ENCODE measurements around the gene PTPN11.
"Not testable (repeated sequence)": the region's sequence is repeated elsewhere in the genome, so short reads cannot be mapped to it uniquely, and the experiment has no call there.

The PTPN11 gene

GRCh38 chr12:112418608-112419296, at the start of gene PTPN11:
TSS of gene PTPN11 (plus strand) at chr12:112418947. CDS start at chr12:112419112, 165 bp downstream.
- DNase-seq, result peak; percentile 68

- no peak for DNase-seq
Observed at GRCh38 chr12:112370199-112370598, 48.5 kb upstream of the PTPN11 start.

GRCh38 chr12:112370868-112371510, 47.8 kb upstream of the PTPN11 start:
- DNase-seq, result no peak

GRCh38 chr12:112374166-112374740, 44.5 kb upstream of the PTPN11 start:
- no peak for DNase-seq

GRCh38 chr12:112375105-112375504, 43.6 kb upstream of the PTPN11 start:
- DNase-seq, result no peak

- no peak for DNase-seq
Observed at GRCh38 chr12:112380663-112381405, 37.9 kb upstream of the PTPN11 start.

- no peak for DNase-seq
Observed at GRCh38 chr12:112381406-112381882, 37.3 kb upstream of the PTPN11 start.

- peak; percentile 82 for DNase-seq
Observed at GRCh38 chr12:112381883-112382796, 36.6 kb upstream of the PTPN11 start, which contains the start of gene HECTD4. TSS of gene HECTD4 (minus strand) at chr12:112382431. CDS start at chr12:112382128, 303 bp downstream.

- no peak for DNase-seq
Observed at GRCh38 chr12:112382866-112383265, 35.9 kb upstream of the PTPN11 start.

GRCh38 chr12:112386726-112387125, 32.0 kb upstream of the PTPN11 start:
- DNase-seq, result peak; percentile 89

- no peak for DNase-seq
Observed at GRCh38 chr12:112389228-112389627, 29.5 kb upstream of the PTPN11 start.

- DNase-seq, result not testable (repeated sequence)
Observed at GRCh38 chr12:112389922-112390654, 28.7 kb upstream of the PTPN11 start.

GRCh38 chr12:112393328-112393727, 25.4 kb upstream of the PTPN11 start:
- DNase-seq, result no peak

- DNase-seq, result no peak
Observed at GRCh38 chr12:112401054-112401453, 17.7 kb upstream of the PTPN11 start.

GRCh38 chr12:112401903-112402498, 16.7 kb upstream of the PTPN11 start:
- DNase-seq, result no peak

GRCh38 chr12:112406519-112407488, 11.9 kb upstream of the PTPN11 start:
- no peak for DNase-seq

GRCh38 chr12:112407683-112408082, 11.1 kb upstream of the PTPN11 start:
- not testable (repeated sequence) for DNase-seq

GRCh38 chr12:112408621-112409020, 10.1 kb upstream of the PTPN11 start:
- DNase-seq, result no peak

- peak; percentile 95 for DNase-seq
Observed at GRCh38 chr12:112409064-112409905, 9.5 kb upstream of the PTPN11 start, which contains the start of gene RPL6. TSS of gene RPL6 (minus strand) at chr12:112409605. CDS start at chr12:112408656, 949 bp downstream.
